GM13977 (cell line): Measurements from ENCODE around the gene NOVA2.

Experiments used
- DNase-seq: peaks from one replicate; pipeline ENCODE4 v3.0.0; 2012; ENCODE audit warnings: low spot score
- in situ Hi-C: fragments of 300-500 bp; cut with MboI; formaldehyde crosslinking; loops from one replicate; pipeline ENCODE4 v1.12.0; 2022; ENCODE audit warnings: low sequenced_read_pairs, low pct_unique_long_range_greater_than_20kb, mixed read lengths, inconsistent platforms; ENCODE audit not compliant: unreplicated experiment
- TF ChIP-seq, protein P1 (sequence below): IDR thresholded peaks from 2 replicates; pipeline ENCODE4 v1.5.1; 2012; ENCODE audit warnings: mild to moderate bottlenecking, control low read depth; ENCODE audit not compliant: insufficient read depth; ENCODE audit errors: extremely low read depth, missing control alignments

NOVA2 gene

DNA sequence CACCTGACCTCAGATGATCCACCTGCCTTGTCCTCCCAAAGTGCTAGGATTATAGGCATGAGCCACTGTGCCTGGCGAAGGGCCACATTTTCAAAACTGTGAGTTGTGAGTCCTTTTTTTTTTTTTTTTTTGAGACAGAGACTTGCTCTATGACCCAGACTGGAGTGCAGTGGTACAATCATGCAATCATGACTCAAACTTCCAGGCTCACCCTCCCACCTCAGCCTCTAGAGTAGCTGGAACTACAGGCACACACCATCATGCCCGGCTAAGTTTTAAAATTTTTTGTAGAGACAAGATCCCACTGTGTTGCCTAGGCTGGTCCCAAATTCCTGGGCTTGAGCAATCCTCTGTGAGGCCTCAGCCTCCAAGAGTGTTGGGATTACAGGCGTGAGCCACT lies 67.4 kb downstream of the NOVA2 start:
- in situ Hi-C loops, result no loop called here
- DNase-seq, result no peak
- TF ChIP-seq, protein P1, sequence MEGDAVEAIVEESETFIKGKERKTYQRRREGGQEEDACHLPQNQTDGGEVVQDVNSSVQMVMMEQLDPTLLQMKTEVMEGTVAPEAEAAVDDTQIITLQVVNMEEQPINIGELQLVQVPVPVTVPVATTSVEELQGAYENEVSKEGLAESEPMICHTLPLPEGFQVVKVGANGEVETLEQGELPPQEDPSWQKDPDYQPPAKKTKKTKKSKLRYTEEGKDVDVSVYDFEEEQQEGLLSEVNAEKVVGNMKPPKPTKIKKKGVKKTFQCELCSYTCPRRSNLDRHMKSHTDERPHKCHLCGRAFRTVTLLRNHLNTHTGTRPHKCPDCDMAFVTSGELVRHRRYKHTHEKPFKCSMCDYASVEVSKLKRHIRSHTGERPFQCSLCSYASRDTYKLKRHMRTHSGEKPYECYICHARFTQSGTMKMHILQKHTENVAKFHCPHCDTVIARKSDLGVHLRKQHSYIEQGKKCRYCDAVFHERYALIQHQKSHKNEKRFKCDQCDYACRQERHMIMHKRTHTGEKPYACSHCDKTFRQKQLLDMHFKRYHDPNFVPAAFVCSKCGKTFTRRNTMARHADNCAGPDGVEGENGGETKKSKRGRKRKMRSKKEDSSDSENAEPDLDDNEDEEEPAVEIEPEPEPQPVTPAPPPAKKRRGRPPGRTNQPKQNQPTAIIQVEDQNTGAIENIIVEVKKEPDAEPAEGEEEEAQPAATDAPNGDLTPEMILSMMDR, result no peak

DNA sequence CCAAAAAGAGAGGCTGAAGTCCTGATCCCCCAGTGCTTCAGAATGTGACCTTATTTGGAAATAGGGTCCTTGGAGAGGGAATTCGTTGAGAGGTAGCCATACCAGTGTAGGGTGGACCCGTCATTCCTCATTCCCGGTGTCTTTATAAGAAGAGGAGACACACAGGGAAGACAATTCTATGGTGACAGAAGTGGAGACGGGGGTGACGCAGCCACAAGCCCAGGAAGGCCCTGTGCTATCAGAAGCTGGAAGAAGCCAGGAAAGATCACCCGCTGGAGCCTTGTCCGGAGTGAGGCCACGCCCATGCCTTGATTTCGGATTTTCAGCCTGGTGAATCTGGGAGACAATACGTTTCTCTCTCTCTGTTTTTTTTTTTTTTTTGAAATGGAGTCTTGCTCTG lies 68.7 kb downstream of the NOVA2 start:
- TF ChIP-seq, protein P1, result no peak
- in situ Hi-C loops, result no loop called here
- no peak for DNase-seq

DNA sequence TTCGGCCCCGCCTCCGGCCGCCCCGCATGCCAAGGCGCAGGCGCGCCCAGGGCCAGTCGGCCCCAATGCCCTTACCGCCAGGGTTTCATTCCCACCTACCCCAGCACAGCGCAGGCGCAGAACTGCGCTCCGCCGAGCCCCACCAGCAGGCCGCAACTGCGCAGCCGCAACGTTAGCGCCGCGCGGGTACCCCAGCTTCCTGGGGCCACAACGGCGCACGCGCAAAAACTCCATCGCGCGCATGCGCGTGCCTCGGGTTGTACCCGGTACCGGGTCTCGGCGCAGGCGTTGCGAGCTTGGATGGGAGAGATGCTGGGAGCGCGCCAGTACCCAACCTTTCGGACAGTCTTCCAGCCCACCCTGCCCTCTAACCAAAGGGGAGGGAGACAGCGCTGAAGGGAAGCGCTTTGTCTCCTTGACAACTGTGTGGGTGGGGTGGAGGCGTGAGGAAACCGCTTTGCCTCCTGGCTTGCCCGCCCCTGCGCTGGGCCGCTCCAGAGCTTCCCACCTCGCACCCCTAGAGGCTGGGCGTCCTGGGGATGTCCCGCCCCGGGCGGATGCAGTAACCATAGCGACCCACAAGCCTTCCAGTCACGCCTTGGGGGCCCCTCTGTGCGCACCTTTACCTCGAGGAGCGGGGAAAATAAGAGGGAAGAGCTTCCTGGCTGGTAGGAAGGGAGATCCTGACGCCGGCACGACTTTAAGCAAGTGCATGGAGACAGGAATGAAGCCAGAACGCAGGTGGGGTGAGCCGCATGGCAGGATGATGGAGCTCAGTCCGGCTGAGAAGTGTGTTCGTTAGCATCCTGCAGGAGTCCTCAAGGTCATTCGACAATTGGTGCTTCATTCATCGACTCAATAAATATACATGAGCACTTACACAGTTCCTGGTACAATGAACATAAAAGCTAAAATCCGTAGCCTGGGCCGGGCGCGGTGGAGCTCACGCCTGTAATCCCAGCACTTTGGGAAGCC lies 70.7 kb downstream of the NOVA2 start:
- DNase-seq, result peak; percentile 100
- in situ Hi-C loops, result no loop called here
- TF ChIP-seq, protein P1, result no peak

DNA sequence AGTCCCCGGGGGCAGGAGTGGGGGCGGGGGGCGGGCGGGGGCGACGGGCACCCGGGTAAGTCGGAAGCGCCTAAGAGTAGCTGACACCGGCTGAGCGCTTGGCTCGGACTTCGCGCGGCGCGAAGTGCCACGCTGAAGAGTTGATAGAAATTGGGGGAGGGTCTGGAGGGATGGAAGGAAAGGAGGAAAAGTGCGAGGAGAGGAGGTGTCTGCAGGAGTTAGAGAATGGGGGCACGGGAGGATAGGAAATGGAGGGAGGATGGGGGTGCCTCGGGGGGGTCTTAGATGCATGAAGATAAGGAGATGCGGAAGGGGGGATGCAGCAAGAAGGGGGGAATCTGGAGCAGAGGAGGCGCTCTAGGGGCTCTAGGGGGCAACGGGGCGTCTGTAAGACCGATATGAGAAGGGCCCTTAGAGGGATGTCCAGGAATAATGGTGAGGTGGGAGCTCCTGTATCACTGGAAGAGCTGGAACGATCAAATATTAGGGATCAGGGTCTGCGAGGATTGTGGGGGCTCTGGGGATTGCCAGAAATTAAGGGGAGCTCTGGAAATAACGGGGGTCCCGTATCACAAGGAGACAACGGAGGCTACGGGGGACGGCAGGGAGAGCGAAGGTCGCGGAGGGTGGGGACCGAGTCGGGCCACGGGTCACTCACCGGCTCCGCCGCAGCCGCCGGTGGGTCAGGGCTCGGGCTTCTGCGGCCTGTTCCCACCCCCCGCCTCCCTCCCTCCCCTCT lies 71.6 kb downstream of the NOVA2 start, which contains the start of gene MYPOP:
Gene MYPOP (minus strand): TSS at position 702 of the 739 bp plus-strand sequence. CDS start 840 bp downstream, outside the sequence.
- peak; percentile 61 for DNase-seq
- in situ Hi-C loops, result no loop called here

DNA sequence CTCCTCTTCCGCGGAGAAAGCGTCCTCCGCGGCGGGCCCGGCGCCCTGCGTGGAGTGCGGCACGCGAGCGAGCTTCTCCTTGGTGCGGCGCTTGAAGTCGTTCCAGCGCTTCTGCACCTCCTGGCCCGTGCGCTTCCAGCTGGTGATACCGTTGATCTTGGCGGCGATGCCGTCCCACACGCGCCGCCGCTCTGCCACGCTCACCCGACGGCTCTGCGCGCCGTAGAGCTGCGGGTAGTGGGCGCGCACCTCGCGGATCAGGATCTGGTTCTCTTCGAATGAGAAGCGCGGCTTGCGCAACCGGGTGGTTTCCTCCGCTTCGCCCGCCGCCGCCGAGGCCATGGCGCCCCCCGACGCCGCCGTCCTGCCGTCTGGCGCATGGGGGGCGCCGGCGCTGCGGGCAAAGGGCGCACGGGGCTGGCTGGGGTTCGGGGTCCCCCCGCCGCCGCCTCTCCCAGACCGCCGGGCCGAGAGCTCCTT lies 72.2 kb downstream of the NOVA2 start:
- DNase-seq, result no peak
- in situ Hi-C loops, result no loop called here
- TF ChIP-seq, protein P1, result no peak

More for the DNA sequence above, 71.6 kb downstream of the NOVA2 start, which contains the start of gene MYPOP:
- TF ChIP-seq, protein P1, result no peak

DNA sequence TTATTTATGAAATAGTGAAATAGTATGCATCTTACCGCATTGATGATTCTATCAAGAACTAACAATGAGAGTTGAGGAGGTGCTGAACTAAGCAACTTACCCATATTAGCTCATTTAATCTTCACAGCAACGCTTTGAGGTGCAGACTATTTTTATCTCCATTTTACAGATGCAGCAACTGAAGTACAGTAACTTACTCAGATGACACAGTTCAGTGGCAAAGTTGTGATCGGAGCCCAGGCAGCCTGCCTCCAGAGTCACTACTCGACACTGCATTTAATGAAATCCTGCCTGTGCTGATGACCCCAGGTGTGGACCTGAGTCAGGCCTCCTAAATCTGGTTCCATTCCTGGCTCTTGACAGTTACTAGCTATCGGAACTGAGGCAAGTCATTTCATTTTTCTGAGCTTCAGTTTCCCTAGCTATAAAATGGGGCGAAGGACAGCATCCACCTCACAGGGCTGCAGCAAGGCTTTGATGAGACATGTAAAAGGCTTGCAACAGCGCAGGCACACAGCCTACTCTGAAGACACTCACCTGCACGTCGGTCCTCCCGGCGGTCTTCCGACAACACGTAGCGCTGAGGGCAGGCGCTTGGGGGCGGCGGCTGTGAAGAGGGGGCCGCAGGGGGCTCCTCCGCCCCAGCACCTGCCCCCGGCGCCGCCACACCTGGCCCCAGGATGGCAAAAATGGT lies 72.8 kb downstream of the NOVA2 start:
- in situ Hi-C loops, result no loop called here
- TF ChIP-seq, protein P1, result no peak
- DNase-seq, result no peak
